Measurements from ENCODE around the gene SNAPC4.

GRCh38 chr9:136441191-136441680 is 41.3 kb upstream of the SNAPC4 start:
- TF ChIP-seq POLR2A (IDR thresholded peaks at IDR 0.05; ENCODE audit: extremely low read depth, insufficient read length): no peak
- TF ChIP-seq, protein P1, sequence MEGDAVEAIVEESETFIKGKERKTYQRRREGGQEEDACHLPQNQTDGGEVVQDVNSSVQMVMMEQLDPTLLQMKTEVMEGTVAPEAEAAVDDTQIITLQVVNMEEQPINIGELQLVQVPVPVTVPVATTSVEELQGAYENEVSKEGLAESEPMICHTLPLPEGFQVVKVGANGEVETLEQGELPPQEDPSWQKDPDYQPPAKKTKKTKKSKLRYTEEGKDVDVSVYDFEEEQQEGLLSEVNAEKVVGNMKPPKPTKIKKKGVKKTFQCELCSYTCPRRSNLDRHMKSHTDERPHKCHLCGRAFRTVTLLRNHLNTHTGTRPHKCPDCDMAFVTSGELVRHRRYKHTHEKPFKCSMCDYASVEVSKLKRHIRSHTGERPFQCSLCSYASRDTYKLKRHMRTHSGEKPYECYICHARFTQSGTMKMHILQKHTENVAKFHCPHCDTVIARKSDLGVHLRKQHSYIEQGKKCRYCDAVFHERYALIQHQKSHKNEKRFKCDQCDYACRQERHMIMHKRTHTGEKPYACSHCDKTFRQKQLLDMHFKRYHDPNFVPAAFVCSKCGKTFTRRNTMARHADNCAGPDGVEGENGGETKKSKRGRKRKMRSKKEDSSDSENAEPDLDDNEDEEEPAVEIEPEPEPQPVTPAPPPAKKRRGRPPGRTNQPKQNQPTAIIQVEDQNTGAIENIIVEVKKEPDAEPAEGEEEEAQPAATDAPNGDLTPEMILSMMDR (IDR thresholded peaks at IDR 0.05; ENCODE audit: low read depth, low read length): no peak
